Ovary (tissue), 9 donors: ENCODE results near the gene SUMF1. TPM values are rescaled to one million over a fixed set of nuclear protein-coding genes. Genes with fewer than 3 reads are reported as not detected.

ENCODE experiments used
- DNase-seq, 5 donors: peaks; one replicate each; pipeline ENCODE4 v3.0.0-alpha.2; 2019 to 2020
- H3K27ac ChIP-seq, 2 donors: fragments of 200-600 bp; one replicate each; pipeline versions ENCODE4 v1.5.1 to v1.8.0; 2019 to 2022
- H3K27me3 ChIP-seq: fragments of 200-600 bp; one replicate; pipeline ENCODE4 v1.8.0; 2022
- H3K36me3 ChIP-seq: fragments of 200-600 bp; sonication (generic); one replicate; pipeline ENCODE4 v1.5.1; 2019
- H3K4me1 ChIP-seq: one replicate; pipeline ENCODE4 v1.8.1; 2013; ENCODE audit warnings: mild to moderate bottlenecking, moderate library complexity; ENCODE audit not compliant: insufficient read depth
- H3K4me3 ChIP-seq: fragments of 200-600 bp; sonication (generic); one replicate; pipeline ENCODE4 v1.5.1; 2017
- H3K9me3 ChIP-seq, 2 donors: fragments of 200-600 bp in 1 of 2; sonication (generic) in 1 of 2; one replicate each; pipeline versions ENCODE4 v1.5.1 to v1.8.1; 2013 to 2019; ENCODE audit warnings: mild to moderate bottlenecking in 1 of 2, moderate library complexity in 1 of 2
- CTCF ChIP-seq, 3 donors: fragments of 450-650 bp in 2 of 3; fragments of 200-600 bp in 1 of 3; IDR thresholded peaks; one replicate each; pipeline versions ENCODE4 v1.5.1 to v1.8.0; 2016 to 2022; ENCODE audit warnings: antibody characterized with exemption in 3 of 3, mild to moderate bottlenecking in 1 of 3
- EP300 ChIP-seq: sonication (generic); formaldehyde crosslinking; IDR thresholded peaks from one replicate; pipeline ENCODE4 v1.6.1; 2017; ENCODE audit warnings: antibody characterized with exemption
- POLR2A ChIP-seq: fragments of 450-650 bp; IDR thresholded peaks from one replicate; pipeline ENCODE4 v1.6.1; 2017; ENCODE audit warnings: antibody characterized with exemption, mild to moderate bottlenecking, moderate library complexity
- WGBS, 3 donors: extraction: QIAGEN DNeasy Blood & Tissue Kit in 1 of 3; methylation state at CpG; one replicate each; pipeline versions ENCODE4 v1.1.5 to v1.1.7; 2013 to 2017; 5-methylcytosine and 5-hydroxymethylcytosine counted together
- intact Hi-C, 4 donors: fragments of 100-400 bp; cut with DNase I; formaldehyde crosslinking; loops; one replicate each; pipeline versions ENCODE4 v1.11.0 to v1.15.1; 2022 to 2023
- polyA plus RNA-seq, 2 donors: library from polyadenylated mRNA; stranded (reverse); fragments of 200-250 nt in 1 of 2; fragments of 350-450 nt in 1 of 2; fragmentation: Illumina TruSeq in 1 of 2; extraction: RNeasy Lipid Tissue Mini Kit (QIAGEN cat#74804) in 1 of 2; gene quantifications; one replicate each; pipeline ENCODE4 v1.2.3, GENCODE V29; 2013 to 2014
- total RNA-seq, 7 donors: library from RNA; depleted of rRNA in 2 of 7; stranded (reverse); fragments of >200 nt in 2 of 7; fragmentation: NEBNext Ultra II Directional in 3 of 7; extraction: Animal tissue kit (Norgen Biotek cat#: 25700) in 3 of 7; gene quantifications; one replicate each; pipeline versions ENCODE4 v1.1.0 to v1.2.4, GENCODE V29; 2016 to 2023
- donor health status: DM: no; HTN: no; CAD: no; lungs with moderate emphysema.
- donor health status: DM: no; HTN: no; CAD: no.
- donor health status: Bipolar disorder and iron deficiency.
- donor health status: DM: yes; HTN: yes; CAD: no.
- donor health status: DM: no; HTN: no; CAD: no.
- donor health status: DM: yes; HTN: yes; CAD: no.

SUMF1 gene
- total and polyA plus RNA-seq, 9 donors = 17.6 to 57.2 (median 24.7) TPM

GRCh38 chr3:4396542-4396941 lies 70.5 kb downstream of the SUMF1 start:
- Histone ChIP-seq H3K27ac (no peak overlapping the region), H3K4me1 (no peaks in the 10 kb centered on the region), H3K27me3 (no peaks in the 10 kb centered on the region), H3K4me3 (no peak overlapping the region), H3K36me3 (no peaks in the 10 kb centered on the region), H3K9me3 (no peaks in the 10 kb centered on the region)
- intact Hi-C loops = no loop called here
- no peak for TF ChIP-seq EP300
- no peak for TF ChIP-seq CTCF (IDR thresholded peaks at IDR 0.05)
- no peak for TF ChIP-seq POLR2A
- no peak for DNase-seq
- 58 to 61% (median 58%) methylated on average over 1 of the region's 1 CpG for WGBS, 3 donors

GRCh38 chr3:4396006-4396405 lies 71.1 kb downstream of the SUMF1 start:
- Histone ChIP-seq H3K4me3 (no peak overlapping the region), H3K4me1 (no peaks in the 10 kb centered on the region), H3K27me3 (no peaks in the 10 kb centered on the region), H3K36me3 (no peaks in the 10 kb centered on the region), H3K9me3 (no peaks in the 10 kb centered on the region), H3K27ac (no peak overlapping the region)
- WGBS, 3 donors = 44 to 66% (median 45%) methylated on average over 5 of the region's 5 CpGs
- intact Hi-C loops = no loop called here
- TF ChIP-seq EP300 = no peak
- no peak for TF ChIP-seq POLR2A
- TF ChIP-seq CTCF (IDR thresholded peaks at IDR 0.05) = no peak
- DNase-seq = no peak

GRCh38 chr3:4395448-4395847 lies 71.6 kb downstream of the SUMF1 start:
- H3K27me3 ChIP-seq = no peaks in the 10 kb centered on the region
- no peak for TF ChIP-seq CTCF (IDR thresholded peaks at IDR 0.05)
- no peak for TF ChIP-seq POLR2A
- H3K27ac ChIP-seq = no peak overlapping the region
- H3K9me3 ChIP-seq = no peaks in the 10 kb centered on the region
- no peaks in the 10 kb centered on the region for H3K36me3 ChIP-seq
- H3K4me1 ChIP-seq = no peaks in the 10 kb centered on the region
- no peak for DNase-seq
- 92% methylated on average over 6 of the region's 6 CpGs for WGBS, 3 donors
- H3K4me3 ChIP-seq = no peak overlapping the region
- intact Hi-C loops = no loop called here

- no peak overlapping the region for H3K4me3 ChIP-seq
- H3K27ac ChIP-seq = no peak overlapping the region
- H3K27me3 ChIP-seq = no peaks in the 10 kb centered on the region
- no peaks in the 10 kb centered on the region for H3K36me3 ChIP-seq
- H3K9me3 ChIP-seq = no peaks in the 10 kb centered on the region
- DNase-seq = no peak
- 95 to 98% (median 97%) methylated on average over 2 of the region's 2 CpGs for WGBS, 3 donors
- TF ChIP-seq POLR2A (no peak), CTCF (IDR thresholded peaks at IDR 0.05) (no peak), EP300 (no peak)
- H3K4me1 ChIP-seq = no peaks in the 10 kb centered on the region
- intact Hi-C loops = no loop called here
Observed at GRCh38 chr3:4394567-4394966, 72.5 kb downstream of the SUMF1 start.

- 93 to 98% (median 94%) methylated on average over 3 of the region's 3 CpGs for WGBS, 3 donors
- DNase-seq = no peak
- TF ChIP-seq CTCF (IDR thresholded peaks at IDR 0.05) = no peak
- TF ChIP-seq POLR2A = no peak
- no peak for TF ChIP-seq EP300
- intact Hi-C loops = no loop called here
- Histone ChIP-seq H3K9me3 (no peaks in the 10 kb centered on the region), H3K27ac (no peak overlapping the region), H3K4me3 (no peak overlapping the region), H3K27me3 (no peaks in the 10 kb centered on the region), H3K36me3 (no peaks in the 10 kb centered on the region), H3K4me1 (no peaks in the 10 kb centered on the region)
Observed at GRCh38 chr3:4394048-4394447, 73.0 kb downstream of the SUMF1 start.
